ENCODE results near the gene ELK4.

DNA sequence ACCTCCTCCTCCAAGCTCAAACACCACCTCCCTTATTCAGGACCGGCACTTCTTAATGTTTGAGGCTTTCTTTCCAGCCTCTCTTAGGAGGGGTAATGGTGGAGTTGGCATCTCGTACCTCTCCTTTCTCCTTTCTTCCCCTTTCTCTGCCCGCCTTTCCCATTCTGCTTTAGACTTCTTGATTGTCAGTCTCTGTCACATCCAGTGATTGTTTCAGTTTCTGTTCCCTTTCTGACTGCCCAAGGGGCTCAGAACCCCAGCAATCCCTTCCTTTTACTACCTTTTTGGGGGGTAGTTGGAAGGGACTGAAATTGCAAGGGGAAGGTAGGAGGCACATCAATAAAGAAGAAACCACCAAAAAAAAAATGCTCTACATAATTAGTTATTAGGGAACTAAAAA is 5.6 kb downstream of the ELK4 start:
- TF ChIP-seq, protein P1, sequence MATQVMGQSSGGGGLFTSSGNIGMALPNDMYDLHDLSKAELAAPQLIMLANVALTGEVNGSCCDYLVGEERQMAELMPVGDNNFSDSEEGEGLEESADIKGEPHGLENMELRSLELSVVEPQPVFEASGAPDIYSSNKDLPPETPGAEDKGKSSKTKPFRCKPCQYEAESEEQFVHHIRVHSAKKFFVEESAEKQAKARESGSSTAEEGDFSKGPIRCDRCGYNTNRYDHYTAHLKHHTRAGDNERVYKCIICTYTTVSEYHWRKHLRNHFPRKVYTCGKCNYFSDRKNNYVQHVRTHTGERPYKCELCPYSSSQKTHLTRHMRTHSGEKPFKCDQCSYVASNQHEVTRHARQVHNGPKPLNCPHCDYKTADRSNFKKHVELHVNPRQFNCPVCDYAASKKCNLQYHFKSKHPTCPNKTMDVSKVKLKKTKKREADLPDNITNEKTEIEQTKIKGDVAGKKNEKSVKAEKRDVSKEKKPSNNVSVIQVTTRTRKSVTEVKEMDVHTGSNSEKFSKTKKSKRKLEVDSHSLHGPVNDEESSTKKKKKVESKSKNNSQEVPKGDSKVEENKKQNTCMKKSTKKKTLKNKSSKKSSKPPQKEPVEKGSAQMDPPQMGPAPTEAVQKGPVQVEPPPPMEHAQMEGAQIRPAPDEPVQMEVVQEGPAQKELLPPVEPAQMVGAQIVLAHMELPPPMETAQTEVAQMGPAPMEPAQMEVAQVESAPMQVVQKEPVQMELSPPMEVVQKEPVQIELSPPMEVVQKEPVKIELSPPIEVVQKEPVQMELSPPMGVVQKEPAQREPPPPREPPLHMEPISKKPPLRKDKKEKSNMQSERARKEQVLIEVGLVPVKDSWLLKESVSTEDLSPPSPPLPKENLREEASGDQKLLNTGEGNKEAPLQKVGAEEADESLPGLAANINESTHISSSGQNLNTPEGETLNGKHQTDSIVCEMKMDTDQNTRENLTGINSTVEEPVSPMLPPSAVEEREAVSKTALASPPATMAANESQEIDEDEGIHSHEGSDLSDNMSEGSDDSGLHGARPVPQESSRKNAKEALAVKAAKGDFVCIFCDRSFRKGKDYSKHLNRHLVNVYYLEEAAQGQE (IDR thresholded peaks at IDR 0.05; ENCODE audit: insufficient read depth in 1 of 2, low read depth in 2 of 2, low read length in 2 of 2): no peak
- no peak for TF ChIP-seq SIN3A (IDR thresholded peaks at IDR 0.05; ENCODE audit: borderline replicate concordance, insufficient read depth, low read length)
